ENCODE data around the gene TNRC18.

DNA sequence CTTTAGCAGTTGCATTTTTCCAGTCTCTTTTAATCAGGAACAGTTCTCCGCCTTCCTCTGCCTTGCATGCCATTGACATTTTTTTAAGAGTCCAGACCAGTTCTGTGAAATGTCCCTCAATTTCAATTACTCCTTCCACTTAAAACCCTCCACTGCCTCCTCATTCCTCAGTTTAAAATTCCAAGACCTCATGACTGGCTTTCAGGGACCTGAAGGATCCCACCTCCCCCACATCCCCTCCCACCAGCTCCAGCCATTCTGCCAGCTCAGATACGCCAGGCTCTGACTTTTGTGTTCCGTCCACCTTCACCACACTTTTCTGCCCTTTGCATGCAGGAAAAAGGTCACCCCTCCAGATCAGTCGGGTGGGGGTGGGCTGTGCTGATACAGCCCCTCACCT, 8.7 kb downstream of the TNRC18 start:
- TF ChIP-seq, protein P1, sequence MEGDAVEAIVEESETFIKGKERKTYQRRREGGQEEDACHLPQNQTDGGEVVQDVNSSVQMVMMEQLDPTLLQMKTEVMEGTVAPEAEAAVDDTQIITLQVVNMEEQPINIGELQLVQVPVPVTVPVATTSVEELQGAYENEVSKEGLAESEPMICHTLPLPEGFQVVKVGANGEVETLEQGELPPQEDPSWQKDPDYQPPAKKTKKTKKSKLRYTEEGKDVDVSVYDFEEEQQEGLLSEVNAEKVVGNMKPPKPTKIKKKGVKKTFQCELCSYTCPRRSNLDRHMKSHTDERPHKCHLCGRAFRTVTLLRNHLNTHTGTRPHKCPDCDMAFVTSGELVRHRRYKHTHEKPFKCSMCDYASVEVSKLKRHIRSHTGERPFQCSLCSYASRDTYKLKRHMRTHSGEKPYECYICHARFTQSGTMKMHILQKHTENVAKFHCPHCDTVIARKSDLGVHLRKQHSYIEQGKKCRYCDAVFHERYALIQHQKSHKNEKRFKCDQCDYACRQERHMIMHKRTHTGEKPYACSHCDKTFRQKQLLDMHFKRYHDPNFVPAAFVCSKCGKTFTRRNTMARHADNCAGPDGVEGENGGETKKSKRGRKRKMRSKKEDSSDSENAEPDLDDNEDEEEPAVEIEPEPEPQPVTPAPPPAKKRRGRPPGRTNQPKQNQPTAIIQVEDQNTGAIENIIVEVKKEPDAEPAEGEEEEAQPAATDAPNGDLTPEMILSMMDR (IDR thresholded peaks at IDR 0.05), result no peak
- no peak for TF ChIP-seq POLR2A (IDR thresholded peaks at IDR 0.05)
- no peak for TF ChIP-seq EP300 (IDR thresholded peaks at IDR 0.05)
